HepG2 (cell line): ENCODE results near the gene RASGRF1. TPM values are rescaled to one million over a fixed set of nuclear protein-coding genes. Genes with fewer than 3 reads are reported as not detected.

Experiments
- BCL6 ChIP-seq: IDR thresholded peaks from 2 replicates; pipeline ENCODE4 v1.6.1; 2016; ENCODE audit warnings: missing genetic modification reagents, missing compliant biosample characterization
- CBX5 ChIP-seq: sonication (generic); formaldehyde crosslinking; IDR thresholded peaks from 2 replicates; pipeline ENCODE4 v1.4.0; 2020; ENCODE audit warnings: missing genetic modification reagents, borderline replicate concordance
- CC2D1A ChIP-seq: sonication (generic); formaldehyde crosslinking; IDR thresholded peaks from 2 replicates; pipeline ENCODE4 v1.8.1; 2023; ENCODE audit warnings: mild to moderate bottlenecking, missing genetic modification reagents
- HHEX ChIP-seq: IDR thresholded peaks from 2 replicates; pipeline ENCODE4 v1.6.1; 2016; ENCODE audit warnings: control low read depth
- IKZF4 ChIP-seq: sonication (generic); formaldehyde crosslinking; IDR thresholded peaks from 2 replicates; pipeline ENCODE4 v1.5.1; 2020; ENCODE audit warnings: borderline replicate concordance, mild to moderate bottlenecking, low read depth, missing genetic modification reagents; ENCODE audit errors: not compliant biosample characterization
- KDM1A ChIP-seq: IDR thresholded peaks from 2 replicates; pipeline ENCODE4 v1.6.1; 2016; ENCODE audit warnings: missing compliant biosample characterization
- NFKBIZ ChIP-seq: IDR thresholded peaks from 2 replicates; pipeline ENCODE4 v1.6.1; 2018; ENCODE audit warnings: missing genetic modification reagents, missing compliant biosample characterization
- POLR2G ChIP-seq: fragments of 200-400 bp; formaldehyde crosslinking; IDR thresholded peaks from 2 replicates; pipeline ENCODE4 v1.6.1; 2018; ENCODE audit warnings: mild to moderate bottlenecking, low read depth, low read length, moderate library complexity
- RCOR2 ChIP-seq: IDR thresholded peaks from 2 replicates; pipeline ENCODE4 v1.6.1; 2016; ENCODE audit warnings: missing biosample characterization, missing genetic modification reagents
- SKIL ChIP-seq: sonication (generic); formaldehyde crosslinking; IDR thresholded peaks from 2 replicates; pipeline ENCODE4 v1.8.0; 2022; ENCODE audit warnings: missing genetic modification reagents, mild to moderate bottlenecking, moderate library complexity, borderline replicate concordance
- SNAI1 ChIP-seq: sonication (generic); formaldehyde crosslinking; IDR thresholded peaks from 2 replicates; pipeline ENCODE4 v1.5.0; 2020; ENCODE audit warnings: mild to moderate bottlenecking, missing genetic modification reagents, borderline replicate concordance
- SRY ChIP-seq: sonication (generic); formaldehyde crosslinking; IDR thresholded peaks from 2 replicates; pipeline ENCODE4 v1.8.0; 2022; ENCODE audit warnings: mild to moderate bottlenecking, missing genetic modification reagents
- TFDP1 ChIP-seq: IDR thresholded peaks from 2 replicates; pipeline ENCODE4 v1.6.1; 2016; ENCODE audit warnings: missing compliant biosample characterization, missing genetic modification reagents, borderline replicate concordance
- WIZ ChIP-seq: sonication (generic); formaldehyde crosslinking; IDR thresholded peaks from 2 replicates; pipeline ENCODE4 v1.5.1; 2020; ENCODE audit warnings: mild to moderate bottlenecking, missing genetic modification reagents
- ZBTB34 ChIP-seq: sonication (generic); formaldehyde crosslinking; IDR thresholded peaks from 2 replicates; pipeline ENCODE4 v1.8.0; 2022; ENCODE audit warnings: mild to moderate bottlenecking, missing genetic modification reagents
- ZFP82 ChIP-seq: sonication (generic); formaldehyde crosslinking; IDR thresholded peaks from 2 replicates; pipeline ENCODE4 v1.5.1; 2020; ENCODE audit warnings: mild to moderate bottlenecking, missing genetic modification reagents, borderline replicate concordance
- ZNF18 ChIP-seq: sonication (generic); formaldehyde crosslinking; IDR thresholded peaks from 2 replicates; pipeline ENCODE4 v1.8.0; 2022; ENCODE audit warnings: mild to moderate bottlenecking, missing genetic modification reagents; ENCODE audit not compliant: insufficient replicate concordance
- ZNF251 ChIP-seq: sonication (generic); formaldehyde crosslinking; IDR thresholded peaks from 2 replicates; pipeline ENCODE4 v1.9.0; 2021; ENCODE audit warnings: mild to moderate bottlenecking, missing genetic modification reagents
- ZNF263 ChIP-seq: sonication (generic); formaldehyde crosslinking; IDR thresholded peaks from 2 replicates; pipeline ENCODE4 v1.4.0; 2020; ENCODE audit warnings: missing genetic modification reagents
- ZNF44 ChIP-seq: sonication (generic); formaldehyde crosslinking; IDR thresholded peaks from 2 replicates; pipeline ENCODE4 v1.5.1; 2020; ENCODE audit warnings: mild to moderate bottlenecking, missing genetic modification reagents
- ZNF446 ChIP-seq: sonication (generic); formaldehyde crosslinking; IDR thresholded peaks from 2 replicates; pipeline ENCODE4 v1.5.0; 2020; ENCODE audit warnings: mild to moderate bottlenecking, missing genetic modification reagents
- ZNF549 ChIP-seq: sonication (generic); formaldehyde crosslinking; IDR thresholded peaks from 2 replicates; pipeline ENCODE4 v1.5.0; 2020; ENCODE audit warnings: missing genetic modification reagents
- ZNF629 ChIP-seq: sonication (generic); formaldehyde crosslinking; conservative IDR thresholded peaks from 2 replicates; pipeline ENCODE4 v1.5.0; 2020; ENCODE audit warnings: missing genetic modification reagents
- ZNF766 ChIP-seq: sonication (generic); formaldehyde crosslinking; IDR thresholded peaks from 2 replicates; pipeline ENCODE4 v1.5.0; 2020; ENCODE audit warnings: missing genetic modification reagents, borderline replicate concordance
- ZNF839 ChIP-seq: sonication (generic); formaldehyde crosslinking; IDR thresholded peaks from 2 replicates; pipeline ENCODE4 v1.4.0; 2020; ENCODE audit warnings: missing genetic modification reagents, mild to moderate bottlenecking, borderline replicate concordance
- polyA plus RNA-seq, 8 experiments: library from polyadenylated mRNA; depleted of rRNA in 3 of 8; stranded (reverse) in 7 of 8; unstranded in 1 of 8; fragments of >200 nt; fragmentation: Illumina TruSeq in 4 of 8; extraction: Trizol in 4 of 8; gene quantifications; 2 replicates each; pipeline versions ENCODE4 v1.2.1 to v1.2.3, GENCODE V29; 2011 to 2016; ENCODE audit warnings: low read depth in 4 of 8, missing spikeins in 1 of 8, mixed read lengths in 1 of 8; ENCODE audit not compliant: insufficient read depth in 1 of 8
- total RNA-seq, 5 experiments: library from RNA; depleted of rRNA; stranded (reverse); fragments of >200 nt; fragmentation: Illumina TruSeq; extraction: Trizol; gene quantifications; 2 replicates each; pipeline ENCODE4 v1.2.3, GENCODE V29; 2016; ENCODE audit warnings: low read depth in 1 of 5

Gene RASGRF1
- total and polyA plus RNA-seq, 2 of the 13 experiments (the other 11 are each of a cell fraction or from before 2014, with no cell fraction given), result 0.55 to 3.0 TPM

GRCh38 chr15:78987556-78988360 is 102.8 kb downstream of the RASGRF1 start (continued):
- TF ChIP-seq ZNF263 (CRISPR knock-in tag) (no peak), ZNF446 (no peak), ZFP82 (CRISPR knock-in tag) (no peak), HHEX (no peak), SKIL (CRISPR knock-in tag) (no peak), CBX5 (CRISPR knock-in tag) (no peak), ZNF766 (CRISPR knock-in tag) (no peak), ZNF18 (CRISPR knock-in tag) (no peak), ZNF44 (no peak), ZNF839 (no peak), SNAI1 (0 out of 2 replicates have a peak, but pooled peaks have one; percentile 5), ZBTB34 (CRISPR knock-in tag) (no peak), ZNF629 (CRISPR knock-in tag) (peak; percentile 97), POLR2G (no peak), ZNF549 (CRISPR knock-in tag) (no peak), SRY (CRISPR knock-in tag) (no peak), BCL6 (no peak), RCOR2 (peak; percentile 47; the same call in 1 of the 2 replicates), NFKBIZ (CRISPR knock-in tag) (no peak), KDM1A (peak; percentile 69; the same call in 1 of the 2 replicates), TFDP1 (CRISPR knock-in tag) (no peak), IKZF4 (CRISPR knock-in tag) (no peak), WIZ (CRISPR knock-in tag) (no peak), CC2D1A (no peak), ZNF251 (0 out of 2 replicates have a peak, but pooled peaks have one; percentile 3)
